ENCODE measurements around the gene BEND3. TPM values are rescaled to one million over a fixed set of nuclear protein-coding genes. Genes with fewer than 3 reads are reported as not detected.

Gene BEND3
- total RNA-seq, 1 experiment from 2014 or later: 7.7 TPM

- H3K9me2 ChIP-seq (replicated peaks; ENCODE audit: insufficient read depth, low read length): no peaks in the 10 kb centered on the region
- H3K9ac ChIP-seq (ENCODE audit: low read length): no peak overlapping the region
- H3K9me3 ChIP-seq (ENCODE audit: low read length): no peaks in the 10 kb centered on the region
- no peak overlapping the region for H2AFZ ChIP-seq (ENCODE audit: low read length)
- H3K27me3 ChIP-seq (ENCODE audit: low read length): no peaks in the 10 kb centered on the region
- H3K4me1 ChIP-seq (ENCODE audit: low read length): peaks cover 8% of the 10 kb centered on the region
- no peak overlapping the region for H3K4me2 ChIP-seq (ENCODE audit: low read depth, low read length, poor library complexity, severe bottlenecking)
- no peaks in the 10 kb centered on the region for H4K20me1 ChIP-seq (ENCODE audit: insufficient read depth, low read depth, low read length)
- H3K36me3 ChIP-seq (ENCODE audit: insufficient read depth, low read length): no peaks in the 10 kb centered on the region
- no peak overlapping the region for H3K27ac ChIP-seq (ENCODE audit: low read length)
- no peaks in the 10 kb centered on the region for H3K79me2 ChIP-seq (ENCODE audit: low read length)
- no peak for DNase-seq
- no peak overlapping the region for H3K4me3 ChIP-seq (ENCODE audit: low read length)
These were observed 57.6 kb downstream of the BEND3 start for GRCh38 chr6:107057679-107058078.

- Histone ChIP-seq H3K4me3 (ENCODE audit: low read length) (no peak overlapping the region), H3K79me2 (ENCODE audit: low read length) (no peaks in the 10 kb centered on the region), H3K9ac (ENCODE audit: low read length) (no peak overlapping the region), H3K36me3 (ENCODE audit: insufficient read depth, low read length) (no peaks in the 10 kb centered on the region), H3K27me3 (ENCODE audit: low read length) (no peaks in the 10 kb centered on the region), H3K4me2 (ENCODE audit: low read depth, low read length, poor library complexity, severe bottlenecking) (no peak overlapping the region), H2AFZ (ENCODE audit: low read length) (no peak overlapping the region), H3K9me2 (replicated peaks; ENCODE audit: insufficient read depth, low read length) (no peaks in the 10 kb centered on the region), H4K20me1 (ENCODE audit: insufficient read depth, low read depth, low read length) (no peaks in the 10 kb centered on the region), H3K27ac (ENCODE audit: low read length) (no peak overlapping the region), H3K4me1 (ENCODE audit: low read length) (peaks cover 7% of the 10 kb centered on the region), H3K9me3 (ENCODE audit: low read length) (no peaks in the 10 kb centered on the region)
- DNase-seq: no peak
These were observed 58.5 kb downstream of the BEND3 start for GRCh38 chr6:107056796-107057195.

GRCh38 chr6:107047807-107048206 lies 67.5 kb downstream of the BEND3 start:
- Histone ChIP-seq H2AFZ (ENCODE audit: low read length) (no peak overlapping the region), H3K27me3 (ENCODE audit: low read length) (no peaks in the 10 kb centered on the region), H3K4me3 (ENCODE audit: low read length) (no peak overlapping the region), H3K79me2 (ENCODE audit: low read length) (no peaks in the 10 kb centered on the region), H3K36me3 (ENCODE audit: insufficient read depth, low read length) (no peaks in the 10 kb centered on the region), H3K9me2 (replicated peaks; ENCODE audit: insufficient read depth, low read length) (no peaks in the 10 kb centered on the region), H3K27ac (ENCODE audit: low read length) (no peak overlapping the region), H4K20me1 (ENCODE audit: insufficient read depth, low read depth, low read length) (no peaks in the 10 kb centered on the region), H3K9me3 (ENCODE audit: low read length) (no peaks in the 10 kb centered on the region), H3K4me1 (ENCODE audit: low read length) (no peaks in the 10 kb centered on the region), H3K9ac (ENCODE audit: low read length) (no peak overlapping the region), H3K4me2 (ENCODE audit: low read depth, low read length, poor library complexity, severe bottlenecking) (no peak overlapping the region)
- no peak for DNase-seq

GRCh38 chr6:107045826-107046675 lies 69.3 kb downstream of the BEND3 start:
- no peak overlapping the region for H3K4me2 ChIP-seq (ENCODE audit: low read depth, low read length, poor library complexity, severe bottlenecking)
- no peaks in the 10 kb centered on the region for H3K27me3 ChIP-seq (ENCODE audit: low read length)
- H3K79me2 ChIP-seq (ENCODE audit: low read length): no peaks in the 10 kb centered on the region
- DNase-seq: no peak
- H3K27ac ChIP-seq (ENCODE audit: low read length): no peak overlapping the region
- H3K9me2 ChIP-seq (replicated peaks; ENCODE audit: insufficient read depth, low read length): no peaks in the 10 kb centered on the region
- no peaks in the 10 kb centered on the region for H4K20me1 ChIP-seq (ENCODE audit: insufficient read depth, low read depth, low read length)
- H3K9me3 ChIP-seq (ENCODE audit: low read length): no peaks in the 10 kb centered on the region
- H3K9ac ChIP-seq (ENCODE audit: low read length): no peak overlapping the region
- no peaks in the 10 kb centered on the region for H3K36me3 ChIP-seq (ENCODE audit: insufficient read depth, low read length)
- no peak overlapping the region for H2AFZ ChIP-seq (ENCODE audit: low read length)
- no peak overlapping the region for H3K4me3 ChIP-seq (ENCODE audit: low read length)
- H3K4me1 ChIP-seq (ENCODE audit: low read length): no peaks in the 10 kb centered on the region

GRCh38 chr6:107033126-107033525 lies 82.2 kb downstream of the BEND3 start:
- Histone ChIP-seq H3K36me3 (ENCODE audit: insufficient read depth, low read length) (peaks cover 2% of the 10 kb centered on the region; the same call in 1 of the 2 replicates), H3K4me2 (ENCODE audit: low read depth, low read length, poor library complexity, severe bottlenecking) (no peak overlapping the region), H3K79me2 (ENCODE audit: low read length) (peaks cover 50% of the 10 kb centered on the region), H3K4me3 (ENCODE audit: low read length) (no peak overlapping the region), H3K27me3 (ENCODE audit: low read length) (no peaks in the 10 kb centered on the region), H4K20me1 (ENCODE audit: insufficient read depth, low read depth, low read length) (no peaks in the 10 kb centered on the region), H3K9ac (ENCODE audit: low read length) (no peak overlapping the region), H3K27ac (ENCODE audit: low read length) (no peak overlapping the region), H3K9me3 (ENCODE audit: low read length) (no peaks in the 10 kb centered on the region), H3K4me1 (ENCODE audit: low read length) (peaks cover 9% of the 10 kb centered on the region), H2AFZ (ENCODE audit: low read length) (no peak overlapping the region), H3K9me2 (replicated peaks; ENCODE audit: insufficient read depth, low read length) (no peaks in the 10 kb centered on the region)
- no peak for DNase-seq

- Histone ChIP-seq H3K27ac (ENCODE audit: low read length) (no peak overlapping the region), H3K79me2 (ENCODE audit: low read length) (peaks cover 50% of the 10 kb centered on the region), H3K36me3 (ENCODE audit: insufficient read depth, low read length) (peaks cover 2% of the 10 kb centered on the region; the same call in 1 of the 2 replicates), H3K9me3 (ENCODE audit: low read length) (no peaks in the 10 kb centered on the region), H3K4me3 (ENCODE audit: low read length) (no peak overlapping the region), H3K9ac (ENCODE audit: low read length) (no peak overlapping the region), H3K9me2 (replicated peaks; ENCODE audit: insufficient read depth, low read length) (no peaks in the 10 kb centered on the region), H3K4me2 (ENCODE audit: low read depth, low read length, poor library complexity, severe bottlenecking) (no peak overlapping the region), H3K4me1 (ENCODE audit: low read length) (peaks cover 9% of the 10 kb centered on the region), H3K27me3 (ENCODE audit: low read length) (no peaks in the 10 kb centered on the region), H2AFZ (ENCODE audit: low read length) (no peak overlapping the region), H4K20me1 (ENCODE audit: insufficient read depth, low read depth, low read length) (no peaks in the 10 kb centered on the region)
- DNase-seq: no peak
These were observed 83.3 kb downstream of the BEND3 start for GRCh38 chr6:107032051-107032450.

GRCh38 chr6:107030151-107030550 lies 85.2 kb downstream of the BEND3 start:
- peaks cover 9% of the 10 kb centered on the region for H3K4me1 ChIP-seq (ENCODE audit: low read length)
- no peaks in the 10 kb centered on the region for H3K9me3 ChIP-seq (ENCODE audit: low read length)
- no peak overlapping the region for H2AFZ ChIP-seq (ENCODE audit: low read length)
- no peaks in the 10 kb centered on the region for H3K27me3 ChIP-seq (ENCODE audit: low read length)
- no peak overlapping the region for H3K4me3 ChIP-seq (ENCODE audit: low read length)
- no peaks in the 10 kb centered on the region for H4K20me1 ChIP-seq (ENCODE audit: insufficient read depth, low read depth, low read length)
- peak overlapping the region; percentile 33 for H3K4me2 ChIP-seq (ENCODE audit: low read depth, low read length, poor library complexity, severe bottlenecking)
- no peaks in the 10 kb centered on the region for H3K9me2 ChIP-seq (replicated peaks; ENCODE audit: insufficient read depth, low read length)
- DNase-seq: no peak
- 0 out of 2 replicates have a peak overlapping the region, but pooled peaks have one; percentile 27 for H3K9ac ChIP-seq (ENCODE audit: low read length)
- peaks cover 47% of the 10 kb centered on the region for H3K79me2 ChIP-seq (ENCODE audit: low read length)
- H3K36me3 ChIP-seq (ENCODE audit: insufficient read depth, low read length): peaks cover 2% of the 10 kb centered on the region; the same call in 1 of the 2 replicates
- H3K27ac ChIP-seq (ENCODE audit: low read length): no peak overlapping the region

- H3K27me3 ChIP-seq (ENCODE audit: low read length): no peaks in the 10 kb centered on the region
- H3K9me2 ChIP-seq (replicated peaks; ENCODE audit: insufficient read depth, low read length): no peaks in the 10 kb centered on the region
- no peak overlapping the region for H3K4me2 ChIP-seq (ENCODE audit: low read depth, low read length, poor library complexity, severe bottlenecking)
- no peak overlapping the region for H3K4me3 ChIP-seq (ENCODE audit: low read length)
- no peak overlapping the region for H2AFZ ChIP-seq (ENCODE audit: low read length)
- H3K36me3 ChIP-seq (ENCODE audit: insufficient read depth, low read length): peaks cover 2% of the 10 kb centered on the region; the same call in 1 of the 2 replicates
- no peaks in the 10 kb centered on the region for H3K9me3 ChIP-seq (ENCODE audit: low read length)
- no peak for DNase-seq
- peaks cover 28% of the 10 kb centered on the region for H3K79me2 ChIP-seq (ENCODE audit: low read length)
- H3K4me1 ChIP-seq (ENCODE audit: low read length): peaks cover 9% of the 10 kb centered on the region
- H3K9ac ChIP-seq (ENCODE audit: low read length): no peak overlapping the region
- H3K27ac ChIP-seq (ENCODE audit: low read length): no peak overlapping the region
- H4K20me1 ChIP-seq (ENCODE audit: insufficient read depth, low read depth, low read length): no peaks in the 10 kb centered on the region
These were observed 88.3 kb downstream of the BEND3 start for GRCh38 chr6:107026965-107027364.

Data from Karpas-422 (cell line).